Measurements from ENCODE around the gene ZFHX3. TPM values are rescaled to one million over a fixed set of nuclear protein-coding genes. Genes with fewer than 3 reads are reported as not detected.

Gene ZFHX3
- polyA plus RNA-seq, 1 donor from 2014 or later: 26.4 TPM

GRCh38 chr16:73002866-73003265, 45.1 kb downstream of the ZFHX3 start:
- Histone ChIP-seq H2AFZ (ENCODE audit: low read depth, low read length) (no peak overlapping the region), H3F3A (ENCODE audit: insufficient read depth, low read length, poor library complexity, severe bottlenecking) (peaks cover 4% of the 10 kb centered on the region), H3K27me3 (ENCODE audit: insufficient read depth, low read depth, low read length) (no peaks in the 10 kb centered on the region), H3K27ac (ENCODE audit: low read length) (no peak overlapping the region), H3K79me2 (replicated peaks; ENCODE audit: insufficient read depth, low read length) (peaks cover 99% of the 10 kb centered on the region), H3K9me3 (ENCODE audit: low read length) (no peaks in the 10 kb centered on the region), H3K4me3 (ENCODE audit: low read length) (no peak overlapping the region), H3K36me3 (ENCODE audit: insufficient read depth, low read length) (no peaks in the 10 kb centered on the region), H3K9ac (ENCODE audit: low read length) (no peak overlapping the region), H3K9me2 (ENCODE audit: insufficient read depth, low read length) (no peaks in the 10 kb centered on the region), H4K20me1 (ENCODE audit: insufficient read depth) (peaks cover 81% of the 10 kb centered on the region), H3K4me2 (ENCODE audit: low read length) (no peak overlapping the region)
- TF ChIP-seq EZH2 (IDR thresholded peaks at IDR 0.05; ENCODE audit: borderline replicate concordance, insufficient read depth, low read length, poor library complexity, severe bottlenecking) (no peak), POLR2AphosphoS5 (IDR thresholded peaks at IDR 0.05) (no peak), MXI1 (conservative IDR thresholded peaks at IDR 0.05; ENCODE audit: poor library complexity, severe bottlenecking) (no peak), CTCF (IDR thresholded peaks at IDR 0.05; ENCODE audit: poor library complexity, severe bottlenecking) (no peak), EP300 (conservative IDR thresholded peaks at IDR 0.05; ENCODE audit: poor library complexity, severe bottlenecking) (no peak), SMC3 (conservative IDR thresholded peaks at IDR 0.05; ENCODE audit: poor library complexity) (no peak), TAF1 (IDR thresholded peaks at IDR 0.05; ENCODE audit: low read depth) (no peak), RAD21 (conservative IDR thresholded peaks at IDR 0.05) (no peak), REST (IDR thresholded peaks at IDR 0.05; ENCODE audit: borderline replicate concordance) (no peak)

GRCh38 chr16:73000907-73001521, 46.9 kb downstream of the ZFHX3 start:
- TF ChIP-seq EP300 (conservative IDR thresholded peaks at IDR 0.05; ENCODE audit: poor library complexity, severe bottlenecking) (no peak), REST (IDR thresholded peaks at IDR 0.05; ENCODE audit: borderline replicate concordance) (no peak), TAF1 (IDR thresholded peaks at IDR 0.05; ENCODE audit: low read depth) (no peak), POLR2AphosphoS5 (IDR thresholded peaks at IDR 0.05) (no peak), RAD21 (conservative IDR thresholded peaks at IDR 0.05) (no peak), MXI1 (conservative IDR thresholded peaks at IDR 0.05; ENCODE audit: poor library complexity, severe bottlenecking) (no peak)
- Histone ChIP-seq H3K9me2 (ENCODE audit: insufficient read depth, low read length) (no peaks in the 10 kb centered on the region), H3K9me3 (ENCODE audit: low read length) (no peaks in the 10 kb centered on the region), H3K36me3 (ENCODE audit: insufficient read depth, low read length) (no peaks in the 10 kb centered on the region), H4K20me1 (ENCODE audit: insufficient read depth) (peaks cover 82% of the 10 kb centered on the region), H3K4me3 (ENCODE audit: low read length) (no peak overlapping the region), H2AFZ (ENCODE audit: low read depth, low read length) (no peak overlapping the region), H3K9ac (ENCODE audit: low read length) (no peak overlapping the region), H3K79me2 (replicated peaks; ENCODE audit: insufficient read depth, low read length) (peaks cover 99% of the 10 kb centered on the region), H3K4me2 (ENCODE audit: low read length) (no peak overlapping the region), H3F3A (ENCODE audit: insufficient read depth, low read length, poor library complexity, severe bottlenecking) (no peaks in the 10 kb centered on the region), H3K27me3 (ENCODE audit: insufficient read depth, low read depth, low read length) (no peaks in the 10 kb centered on the region), H3K27ac (ENCODE audit: low read length) (no peak overlapping the region)

Measured in neural cell (in vitro differentiated cells).